Measurements from ENCODE around the gene RPL26. TPM values are rescaled to one million over a fixed set of nuclear protein-coding genes. Genes with fewer than 3 reads are reported as not detected.

RPL26 gene
- total and polyA plus RNA-seq, 5 donors: 912 to 2,058 (median 1,093) TPM

GRCh38 chr17:8413328-8413727 is 30.3 kb upstream of the RPL26 start:
- Histone ChIP-seq H3K27me3 (ENCODE audit: control insufficient read depth, insufficient read depth) (no peaks in the 10 kb centered on the region), H3K4me3 (ENCODE audit: low read length) (no peak overlapping the region), H3K27ac (ENCODE audit: low read length) (no peak overlapping the region), H3K4me1 (ENCODE audit: control insufficient read depth, insufficient read depth, low read length) (no peaks in the 10 kb centered on the region), H3K9me3 (ENCODE audit: control insufficient read depth, low read length) (no peaks in the 10 kb centered on the region)
- no peak for DNase-seq
- intact Hi-C loops (cut with DNase I): loop anchor here in 3 of 4 donors (5.0 to 10.0 kb wide), 4 partner anchors 334 to 374 kb away; partner anchors contain the start of gene SPDYE4 (in 1 of the 3)
- 79% methylated on average over 4 of the region's 4 CpGs for WGBS
- ATAC-seq: no peak

DNA sequence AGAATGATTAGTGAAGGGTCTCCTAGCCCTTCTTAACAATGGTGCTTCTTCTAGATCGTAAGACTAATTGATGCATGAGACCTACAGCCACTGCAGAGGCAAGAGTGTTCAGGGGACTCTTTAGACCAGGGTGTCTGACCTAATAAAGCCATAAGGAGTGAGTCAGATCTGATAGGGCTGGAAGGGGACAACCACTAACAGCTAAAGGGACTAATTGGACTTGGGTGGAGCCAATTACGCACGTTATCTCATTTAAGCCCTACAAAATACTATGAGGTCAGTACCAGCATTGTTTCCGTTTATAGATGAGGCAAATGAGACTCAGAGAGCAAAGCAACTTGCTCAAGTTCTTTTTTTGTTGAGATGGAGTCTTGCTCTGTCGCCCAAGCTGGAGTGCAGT is 29.1 kb upstream of the RPL26 start:
- Histone ChIP-seq H3K4me1 (ENCODE audit: control insufficient read depth, insufficient read depth, low read length) (no peaks in the 10 kb centered on the region), H3K27ac (ENCODE audit: low read length) (no peak overlapping the region), H3K27me3 (ENCODE audit: control insufficient read depth, insufficient read depth) (no peaks in the 10 kb centered on the region), H3K9me3 (ENCODE audit: control insufficient read depth, low read length) (no peaks in the 10 kb centered on the region), H3K4me3 (ENCODE audit: low read length) (no peak overlapping the region)
- intact Hi-C loops (cut with DNase I): loop anchor here in 3 of 4 donors (5.0 to 10.0 kb wide), 4 partner anchors 335 to 375 kb away; partner anchors contain the start of gene SPDYE4 (in 1 of the 3)
- no peak for DNase-seq
- ATAC-seq: peak; percentile 13 to 34
- WGBS: 71% methylated on average over 5 of the region's 5 CpGs

DNA sequence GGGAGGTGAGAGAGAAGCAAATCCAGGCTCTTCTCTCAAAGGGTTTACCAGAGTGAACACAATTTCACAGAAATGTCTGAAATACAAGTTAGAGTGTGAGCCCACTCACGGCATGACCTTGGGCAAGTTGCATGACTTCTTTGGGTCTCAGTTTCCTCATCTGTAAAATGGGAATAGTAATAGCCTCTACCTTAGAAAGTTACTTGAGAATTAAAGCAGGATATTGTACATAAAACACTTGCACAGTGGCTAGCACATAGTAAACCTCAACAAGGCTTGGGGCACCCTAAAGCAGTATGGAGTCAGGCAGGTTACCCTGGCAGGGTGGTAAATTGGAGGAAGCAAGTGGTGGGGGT is 27.9 kb upstream of the RPL26 start:
- no peaks in the 10 kb centered on the region for H3K4me1 ChIP-seq (ENCODE audit: control insufficient read depth, insufficient read depth, low read length)
- no peaks in the 10 kb centered on the region for H3K9me3 ChIP-seq (ENCODE audit: control insufficient read depth, low read length)
- no peak overlapping the region for H3K4me3 ChIP-seq (ENCODE audit: low read length)
- ATAC-seq: no peak
- intact Hi-C loops (cut with DNase I): loop anchor here in 3 of 4 donors (2.0 to 10.0 kb wide), 5 partner anchors 336 to 376 kb away; partner anchors contain the start of gene SPDYE4 (in 1 of the 3)
- no peaks in the 10 kb centered on the region for H3K27me3 ChIP-seq (ENCODE audit: control insufficient read depth, insufficient read depth)
- H3K27ac ChIP-seq (ENCODE audit: low read length): no peak overlapping the region
- DNase-seq: no peak
- WGBS: 78% methylated on average over 1 of the region's 1 CpG

GRCh38 chr17:8409966-8410882 is 27.2 kb upstream of the RPL26 start:
- H3K4me1 ChIP-seq (ENCODE audit: control insufficient read depth, insufficient read depth, low read length): no peaks in the 10 kb centered on the region
- H3K27ac ChIP-seq (ENCODE audit: low read length): no peak overlapping the region
- ATAC-seq: peak; percentile 92 to 95
- DNase-seq: peak; percentile 89 to 94 (median 93)
- intact Hi-C loops (cut with DNase I): loop anchor here (2.0 to 10.0 kb wide), 6 partner anchors 335 to 377 kb away; partner anchors contain the start of genes CCDC42 (in 1 of the 4) and SPDYE4 (in 1 of the 4)
- no peak overlapping the region for H3K4me3 ChIP-seq (ENCODE audit: low read length)
- no peaks in the 10 kb centered on the region for H3K9me3 ChIP-seq (ENCODE audit: control insufficient read depth, low read length)
- no peaks in the 10 kb centered on the region for H3K27me3 ChIP-seq (ENCODE audit: control insufficient read depth, insufficient read depth)
- WGBS: 25% methylated on average over 19 of the region's 19 CpGs

- no peaks in the 10 kb centered on the region for H3K9me3 ChIP-seq (ENCODE audit: control insufficient read depth, low read length)
- no peaks in the 10 kb centered on the region for H3K4me1 ChIP-seq (ENCODE audit: control insufficient read depth, insufficient read depth, low read length)
- DNase-seq (no peak), ATAC-seq (no peak)
- WGBS: 65% methylated on average over 14 of the region's 14 CpGs
- no peak overlapping the region for H3K27ac ChIP-seq (ENCODE audit: low read length)
- no peak overlapping the region for H3K4me3 ChIP-seq (ENCODE audit: low read length)
- no peaks in the 10 kb centered on the region for H3K27me3 ChIP-seq (ENCODE audit: control insufficient read depth, insufficient read depth)
- intact Hi-C loops (cut with DNase I): loop anchor here in 1 of 4 donors (10.0 kb wide), 2 partner anchors 336 to 376 kb away; partner anchors contain the start of gene CCDC42
Observed at GRCh38 chr17:8408371-8408770, 25.4 kb upstream of the RPL26 start.

GRCh38 chr17:8406174-8406573 is 23.2 kb upstream of the RPL26 start:
- 67% methylated on average over 2 of the region's 2 CpGs for WGBS
- Histone ChIP-seq H3K4me1 (ENCODE audit: control insufficient read depth, insufficient read depth, low read length) (no peaks in the 10 kb centered on the region), H3K27ac (ENCODE audit: low read length) (no peak overlapping the region), H3K4me3 (ENCODE audit: low read length) (no peak overlapping the region), H3K9me3 (ENCODE audit: control insufficient read depth, low read length) (no peaks in the 10 kb centered on the region), H3K27me3 (ENCODE audit: control insufficient read depth, insufficient read depth) (no peaks in the 10 kb centered on the region)
- intact Hi-C loops (cut with DNase I): loop anchor here in 1 of 4 donors (10.0 kb wide), 2 partner anchors 339 to 379 kb away; partner anchors contain the start of gene CCDC42
- DNase-seq: no peak
- ATAC-seq: no peak

- Histone ChIP-seq H3K9me3 (ENCODE audit: control insufficient read depth, low read length) (no peaks in the 10 kb centered on the region), H3K4me1 (ENCODE audit: control insufficient read depth, insufficient read depth, low read length) (no peaks in the 10 kb centered on the region), H3K27me3 (ENCODE audit: control insufficient read depth, insufficient read depth) (no peaks in the 10 kb centered on the region), H3K4me3 (ENCODE audit: low read length) (no peak overlapping the region), H3K27ac (ENCODE audit: low read length) (no peak overlapping the region)
- DNase-seq (no peak), ATAC-seq (no peak)
- 90% methylated on average over 11 of the region's 11 CpGs for WGBS
- intact Hi-C loops (cut with DNase I): loop anchor here in 1 of 4 donors (10.0 kb wide), 2 partner anchors 339 to 379 kb away; partner anchors contain the start of gene CCDC42
Observed at GRCh38 chr17:8405499-8406016, 22.6 kb upstream of the RPL26 start.

GRCh38 chr17:8402921-8403536 is 20.0 kb upstream of the RPL26 start:
- intact Hi-C loops (cut with DNase I): loop anchor here in 1 of 4 donors (10.0 kb wide), 2 partner anchors 342 to 382 kb away; partner anchors contain the start of gene CCDC42
- H3K27ac ChIP-seq (ENCODE audit: low read length): no peak overlapping the region
- H3K9me3 ChIP-seq (ENCODE audit: control insufficient read depth, low read length): no peaks in the 10 kb centered on the region
- H3K4me1 ChIP-seq (ENCODE audit: control insufficient read depth, insufficient read depth, low read length): no peaks in the 10 kb centered on the region
- H3K27me3 ChIP-seq (ENCODE audit: control insufficient read depth, insufficient read depth): no peaks in the 10 kb centered on the region
- 77% methylated on average over 11 of the region's 11 CpGs for WGBS
- no peak for ATAC-seq
- DNase-seq: no peak
- no peak overlapping the region for H3K4me3 ChIP-seq (ENCODE audit: low read length)

GRCh38 chr17:8401107-8401506 is 18.1 kb upstream of the RPL26 start:
- Histone ChIP-seq H3K27ac (ENCODE audit: low read length) (no peak overlapping the region), H3K27me3 (ENCODE audit: control insufficient read depth, insufficient read depth) (no peaks in the 10 kb centered on the region), H3K9me3 (ENCODE audit: control insufficient read depth, low read length) (no peaks in the 10 kb centered on the region), H3K4me1 (ENCODE audit: control insufficient read depth, insufficient read depth, low read length) (no peaks in the 10 kb centered on the region), H3K4me3 (ENCODE audit: low read length) (no peak overlapping the region)
- intact Hi-C loops (cut with DNase I): loop anchor here in 1 of 4 donors (10.0 kb wide), 2 partner anchors 344 to 384 kb away; partner anchors contain the start of gene CCDC42
- DNase-seq (no peak), ATAC-seq (no peak)
- 88% methylated on average over 2 of the region's 2 CpGs for WGBS

- no peaks in the 10 kb centered on the region for H3K4me1 ChIP-seq (ENCODE audit: control insufficient read depth, insufficient read depth, low read length)
- H3K4me3 ChIP-seq (ENCODE audit: low read length): no peak overlapping the region
- H3K27me3 ChIP-seq (ENCODE audit: control insufficient read depth, insufficient read depth): no peaks in the 10 kb centered on the region
- H3K9me3 ChIP-seq (ENCODE audit: control insufficient read depth, low read length): no peaks in the 10 kb centered on the region
- H3K27ac ChIP-seq (ENCODE audit: low read length): no peak overlapping the region
- no peak for DNase-seq
- 52% methylated on average over 6 of the region's 6 CpGs for WGBS
- ATAC-seq: no peak
- intact Hi-C loops (cut with DNase I): no loop called here
Observed at GRCh38 chr17:8398980-8399379, 16.0 kb upstream of the RPL26 start.

All from right cardiac atrium (tissue), 5 donors.